Measurements from ENCODE around the gene SIGLEC9.
A peak's percentile ranks its signal among the peaks of the same experiment; 100 is the strongest.

The SIGLEC9 gene

DNA sequence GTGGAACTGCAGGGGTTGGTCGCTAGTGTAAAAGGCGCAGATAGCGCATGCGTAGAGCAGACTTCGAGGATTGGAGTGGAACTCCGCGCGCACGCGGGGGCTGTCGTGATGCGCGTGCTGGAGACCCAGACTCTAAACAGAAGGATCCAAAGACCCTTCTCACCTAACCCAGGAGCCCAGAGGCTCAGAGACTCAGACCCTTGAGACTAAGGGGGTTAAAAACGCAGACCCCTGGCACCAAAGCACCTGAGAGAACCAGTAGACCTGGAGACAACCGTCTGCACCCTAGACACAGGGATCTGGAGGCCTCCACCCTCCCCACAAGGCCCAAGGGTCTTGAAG, 15.9 kb upstream of the SIGLEC9 start:
- no peak for DNase-seq (ENCODE audit: low read depth)
- no peak for TF ChIP-seq CTCF (IDR thresholded peaks at IDR 0.05; ENCODE audit: low read depth, low read length, missing control alignments)
- in situ Hi-C loops (cut with HindIII; ENCODE audit: low sequenced_read_pairs) = no loop called here
- peak overlapping the region; percentile 68 for H3K4me3 ChIP-seq (ENCODE audit: low read depth, low read length)

- in situ Hi-C loops (cut with HindIII; ENCODE audit: low sequenced_read_pairs) = no loop called here
- no peak for TF ChIP-seq CTCF (IDR thresholded peaks at IDR 0.05; ENCODE audit: low read depth, low read length, missing control alignments)
- no peak overlapping the region for H3K4me3 ChIP-seq (ENCODE audit: low read depth, low read length)
- no peak for DNase-seq (ENCODE audit: low read depth)
These were observed 14.1 kb upstream of the SIGLEC9 start for GRCh38 chr19:51110666-51110971.

GRCh38 chr19:51111606-51112005, 13.1 kb upstream of the SIGLEC9 start:
- TF ChIP-seq CTCF (IDR thresholded peaks at IDR 0.05; ENCODE audit: low read depth, low read length, missing control alignments) = peak; percentile 16
- H3K4me3 ChIP-seq (ENCODE audit: low read depth, low read length) = no peak overlapping the region
- in situ Hi-C loops (cut with HindIII; ENCODE audit: low sequenced_read_pairs) = no loop called here
- DNase-seq (ENCODE audit: low read depth) = no peak

DNA sequence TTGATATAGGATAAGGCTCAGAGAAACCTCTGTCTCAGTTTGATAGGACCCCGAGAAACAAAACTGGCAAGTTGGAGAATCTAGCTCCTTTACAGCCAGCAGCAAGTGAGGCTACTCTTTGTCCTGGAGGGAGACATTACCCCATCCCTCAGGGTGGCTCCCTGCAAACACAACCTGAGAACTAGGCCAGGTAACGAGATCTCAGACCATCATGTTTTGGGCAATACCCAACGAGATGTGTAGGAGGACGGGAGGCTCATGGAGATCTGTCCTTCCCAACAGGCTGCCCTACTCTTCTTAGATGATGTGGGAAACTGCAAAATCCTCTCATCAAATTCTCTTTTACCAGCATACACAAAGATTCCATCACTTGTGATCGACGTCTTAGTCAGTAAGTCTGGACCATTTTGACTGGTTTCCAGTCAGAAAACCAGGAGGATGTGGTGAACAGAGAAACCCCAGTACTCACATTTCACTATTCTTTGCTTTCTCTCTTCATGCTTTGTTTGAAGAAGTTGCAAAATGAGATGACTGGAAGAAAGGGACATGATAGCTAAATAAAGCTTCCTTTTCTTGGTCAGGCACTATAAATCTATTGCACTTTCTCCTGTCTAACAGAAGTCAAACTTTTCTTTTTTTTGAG, 10.5 kb upstream of the SIGLEC9 start:
- DNase-seq (ENCODE audit: low read depth) = no peak
- in situ Hi-C loops (cut with HindIII; ENCODE audit: low sequenced_read_pairs) = no loop called here
- no peak for TF ChIP-seq CTCF (IDR thresholded peaks at IDR 0.05; ENCODE audit: low read depth, low read length, missing control alignments)
- no peak overlapping the region for H3K4me3 ChIP-seq (ENCODE audit: low read depth, low read length)

DNA sequence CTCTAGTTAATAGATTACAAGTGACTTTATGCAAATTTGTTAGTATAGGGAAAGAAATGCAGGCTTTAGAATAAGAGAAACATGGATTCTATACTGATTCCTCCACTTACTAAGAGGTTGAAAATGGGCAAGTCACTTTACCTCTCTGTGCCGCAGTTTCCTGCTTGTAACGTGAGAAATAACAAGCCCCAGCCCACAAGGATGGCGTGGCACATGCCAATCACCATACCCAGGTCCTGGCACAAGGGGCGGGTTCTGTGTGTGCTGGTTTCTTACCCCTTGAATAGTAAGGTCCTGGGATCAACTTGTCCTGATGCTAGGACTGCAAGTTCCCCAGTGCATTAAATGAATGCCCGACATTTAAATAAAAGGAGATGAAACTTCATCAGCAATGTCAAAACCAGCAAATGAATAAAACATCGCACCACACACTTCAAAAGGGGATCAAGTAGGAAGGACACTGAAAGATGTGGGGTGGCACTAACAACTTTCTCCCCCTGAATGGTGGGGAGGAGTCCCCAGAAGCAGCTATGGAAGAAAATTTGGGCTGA, 7.9 kb upstream of the SIGLEC9 start:
- in situ Hi-C loops (cut with HindIII; ENCODE audit: low sequenced_read_pairs) = no loop called here
- no peak overlapping the region for H3K4me3 ChIP-seq (ENCODE audit: low read depth, low read length)
- DNase-seq (ENCODE audit: low read depth) = no peak
- TF ChIP-seq CTCF (IDR thresholded peaks at IDR 0.05; ENCODE audit: low read depth, low read length, missing control alignments) = no peak

- no peak for TF ChIP-seq CTCF (IDR thresholded peaks at IDR 0.05; ENCODE audit: low read depth, low read length, missing control alignments)
- H3K4me3 ChIP-seq (ENCODE audit: low read depth, low read length) = no peak overlapping the region
- no peak for DNase-seq (ENCODE audit: low read depth)
- in situ Hi-C loops (cut with HindIII; ENCODE audit: low sequenced_read_pairs) = no loop called here
These were observed 5.6 kb upstream of the SIGLEC9 start for GRCh38 chr19:51119101-51119500.

Data from astrocyte of the cerebellum (primary cell).